HepG2 (cell line): ENCODE measurements around the gene NAT14. TPM values are rescaled to one million over a fixed set of nuclear protein-coding genes. Genes with fewer than 3 reads are reported as not detected.

Source experiments
- ATAC-seq: fragments of 200-7000 bp; cut with Tn5 transposase; 3 replicates; pipeline ENCODE4 v1.9.1; 2020; ENCODE audit warnings: mild to moderate bottlenecking, moderate library complexity
- BruUV-seq: library from RNA; stranded (reverse); fragments of 400-500 nt; replicated peaks from 2 replicates; lab custom pipeline; 2021; lab: Mats Ljungman, UMichigan
- CTCF ChIA-PET: fragments of 300-600 bp; formaldehyde crosslinking; extraction: SDS; loops from one replicate; lab custom pipeline; 2021; ENCODE audit warnings: low total read pairs, inconsistent platforms, low intra/inter-chr PET ratio; lab: Yijun Ruan, JAX
- POLR2A ChIA-PET: fragments of 350-600 bp; sonication (Branson Sonifier 250); formaldehyde crosslinking; loops from one replicate; lab custom pipeline; 2020; ENCODE audit warnings: antibody characterized with exemption, inconsistent platforms; lab: Yijun Ruan, JAX
- DNase-seq: peaks from one replicate; pipeline ENCODE4 v3.0.0-alpha.2; 2015; ENCODE audit warnings: low spot score
- FAIRE-seq: peaks from 3 replicates; lab custom pipeline; 2011; peaks lifted over from hg19 to GRCh38; lab: Jason Lieb, UNC
- H2AFZ ChIP-seq: one replicate; pipeline ENCODE4 v1.6.1; 2011; ENCODE audit warnings: low read length, inconsistent platforms
- H3K27ac ChIP-seq: fragments of 300-600 bp; 3 replicates; pipeline ENCODE4 v1.8.0; 2011; ENCODE audit warnings: mixed run types, mild to moderate bottlenecking, mixed read lengths, low read length, inconsistent platforms; ENCODE audit not compliant: insufficient read depth; ENCODE audit errors: extremely low read length
- H3K27me3 ChIP-seq, 2 experiments: fragments of 200-600 bp in 1 of 2; 2 replicates in 1 of 2; 3 replicates in 1 of 2; pipeline versions ENCODE4 v1.6.0 to v1.8.0; 2011; ENCODE audit warnings: low read length in 2 of 2, mild to moderate bottlenecking in 2 of 2, moderate library complexity in 2 of 2, inconsistent platforms in 1 of 2; ENCODE audit not compliant: insufficient read depth in 2 of 2, control insufficient read depth in 1 of 2
- H3K36me3 ChIP-seq, 2 experiments: fragments of 200-600 bp in 1 of 2; replicated peaks in 1 of 2; 2 replicates in 1 of 2; 3 replicates in 1 of 2; pipeline versions ENCODE4 v1.5.1 to v1.8.0; 2011; ENCODE audit warnings: low read length in 2 of 2, inconsistent platforms in 1 of 2; ENCODE audit not compliant: insufficient read depth in 2 of 2, control insufficient read depth in 1 of 2
- H3K4me1 ChIP-seq: 2 replicates; pipeline ENCODE4 v1.5.1; 2012; ENCODE audit warnings: low read length, inconsistent platforms; ENCODE audit not compliant: insufficient read depth
- H3K4me2 ChIP-seq: 2 replicates; pipeline ENCODE4 v1.6.0; 2011; ENCODE audit warnings: low read depth, low read length, inconsistent platforms
- H3K4me3 ChIP-seq, 3 experiments: fragments of 200-600 bp in 1 of 3; sonication (generic), shearing (Covaris generic) in 1 of 3; replicated peaks in 1 of 3; 2 replicates each; pipeline ENCODE4 v1.5.1; 2011 to 2016; ENCODE audit warnings: low read length in 3 of 3, inconsistent platforms in 2 of 3, low read depth in 2 of 3, mild to moderate bottlenecking in 2 of 3, control low read depth in 1 of 3, mixed read lengths in 1 of 3; ENCODE audit not compliant: insufficient read depth in 1 of 3
- H3K79me2 ChIP-seq: one replicate; pipeline ENCODE4 v1.6.1; 2011; ENCODE audit warnings: low read length, inconsistent platforms; ENCODE audit not compliant: insufficient read depth
- H3K9ac ChIP-seq: 2 replicates; pipeline ENCODE4 v1.6.0; 2011; ENCODE audit warnings: mild to moderate bottlenecking, low read depth, low read length, inconsistent platforms; ENCODE audit not compliant: insufficient read depth
- H3K9me3 ChIP-seq: 2 replicates; pipeline ENCODE4 v1.5.1; 2012; ENCODE audit warnings: mild to moderate bottlenecking, low read length
- H4K20me1 ChIP-seq: 2 replicates; pipeline ENCODE4 v1.6.0; 2011; ENCODE audit warnings: inconsistent platforms, mild to moderate bottlenecking, low read length, moderate library complexity; ENCODE audit not compliant: insufficient read depth
- ARNTL ChIP-seq: sonication (generic); formaldehyde crosslinking; IDR thresholded peaks from 2 replicates; pipeline ENCODE4 v1.4.0; 2020; ENCODE audit warnings: mild to moderate bottlenecking, missing genetic modification reagents
- MLLT10 ChIP-seq: sonication (generic); formaldehyde crosslinking; IDR thresholded peaks from 2 replicates; pipeline ENCODE4 v1.4.0; 2020; ENCODE audit warnings: missing genetic modification reagents
- MZF1 ChIP-seq: sonication (generic); formaldehyde crosslinking; IDR thresholded peaks from 2 replicates; pipeline ENCODE4 v1.8.1; 2023; ENCODE audit warnings: mild to moderate bottlenecking, missing genetic modification reagents, borderline replicate concordance
- SETDB1 ChIP-seq: sonication (generic); formaldehyde crosslinking; IDR thresholded peaks from 2 replicates; pipeline ENCODE4 v1.5.1; 2020; ENCODE audit warnings: missing genetic modification reagents, mild to moderate bottlenecking, borderline replicate concordance
- ZFP36L1 ChIP-seq: sonication (generic); formaldehyde crosslinking; IDR thresholded peaks from 2 replicates; pipeline ENCODE4 v1.8.0; 2022; ENCODE audit warnings: mild to moderate bottlenecking, missing genetic modification reagents, moderate library complexity
- ZNF44 ChIP-seq: sonication (generic); formaldehyde crosslinking; IDR thresholded peaks from 2 replicates; pipeline ENCODE4 v1.5.1; 2020; ENCODE audit warnings: mild to moderate bottlenecking, missing genetic modification reagents
- ZNF510 ChIP-seq: sonication (generic); formaldehyde crosslinking; IDR thresholded peaks from 2 replicates; pipeline ENCODE4 v1.4.0; 2020; ENCODE audit warnings: low read depth, mild to moderate bottlenecking, missing genetic modification reagents
- ZNF564 ChIP-seq: sonication (generic); formaldehyde crosslinking; IDR thresholded peaks from 2 replicates; pipeline ENCODE4 v1.8.1; 2023; ENCODE audit warnings: mild to moderate bottlenecking, missing genetic modification reagents
- ZNF720 ChIP-seq: sonication (generic); formaldehyde crosslinking; IDR thresholded peaks from 2 replicates; pipeline ENCODE4 v1.4.0; 2020; ENCODE audit warnings: missing genetic modification reagents
- WGBS: methylation state at CpG from one replicate; pipeline ENCODE4 v1.1.6; 2017; ENCODE audit warnings: low lambda C conversion rate; 5-methylcytosine and 5-hydroxymethylcytosine counted together
- in situ Hi-C: cut with HindIII; loops from 2 replicates; pipeline ENCODE4 v1.10.0; 2017; ENCODE audit warnings: low pct_unique_long_range_greater_than_20kb; ENCODE audit not compliant: extremely low pct_ligation_motif_present
- intact Hi-C: fragments of 100-400 bp; cut with micrococcal nuclease; formaldehyde crosslinking; loops from one replicate; pipeline ENCODE4 v1.10.0; 2022; ENCODE audit not compliant: unreplicated experiment
- polyA plus RNA-seq, 8 experiments: library from polyadenylated mRNA; depleted of rRNA in 3 of 8; stranded (reverse) in 7 of 8; unstranded in 1 of 8; fragments of >200 nt; fragmentation: Illumina TruSeq in 4 of 8; extraction: Trizol in 4 of 8; gene quantifications; 2 replicates each; pipeline versions ENCODE4 v1.2.1 to v1.2.3, GENCODE V29; 2011 to 2016; ENCODE audit warnings: low read depth in 4 of 8, missing spikeins in 1 of 8, mixed read lengths in 1 of 8; ENCODE audit not compliant: insufficient read depth in 1 of 8
- total RNA-seq, 5 experiments: library from RNA; depleted of rRNA; stranded (reverse); fragments of >200 nt; fragmentation: Illumina TruSeq; extraction: Trizol; gene quantifications; 2 replicates each; pipeline ENCODE4 v1.2.3, GENCODE V29; 2016; ENCODE audit warnings: low read depth in 1 of 5
- TF ChIP-seq, protein P1 (sequence below): sonication (generic); formaldehyde crosslinking; IDR thresholded peaks from 2 replicates; pipeline ENCODE4 v1.8.1; 2023; ENCODE audit warnings: mild to moderate bottlenecking, moderate library complexity, missing genetic modification reagents
- TF ChIP-seq, protein P2 (sequence below): sonication (generic); formaldehyde crosslinking; IDR thresholded peaks from 2 replicates; pipeline ENCODE4 v1.5.0; 2020; ENCODE audit warnings: mild to moderate bottlenecking, missing genetic modification reagents, moderate library complexity
- TF ChIP-seq, protein P3 (sequence below): sonication (generic); formaldehyde crosslinking; IDR thresholded peaks from 2 replicates; pipeline ENCODE4 v1.5.1; 2020; ENCODE audit warnings: mild to moderate bottlenecking, missing genetic modification reagents, borderline replicate concordance
- TF ChIP-seq, protein P4 (sequence below): sonication (generic); formaldehyde crosslinking; IDR thresholded peaks from 2 replicates; pipeline ENCODE4 v1.5.0; 2020; ENCODE audit warnings: missing genetic modification reagents

Gene NAT14
- total and polyA plus RNA-seq, 2 of the 13 experiments (the other 11 are each of a cell fraction or from before 2014, with no cell fraction given): 20.7 to 22.3 TPM

DNA sequence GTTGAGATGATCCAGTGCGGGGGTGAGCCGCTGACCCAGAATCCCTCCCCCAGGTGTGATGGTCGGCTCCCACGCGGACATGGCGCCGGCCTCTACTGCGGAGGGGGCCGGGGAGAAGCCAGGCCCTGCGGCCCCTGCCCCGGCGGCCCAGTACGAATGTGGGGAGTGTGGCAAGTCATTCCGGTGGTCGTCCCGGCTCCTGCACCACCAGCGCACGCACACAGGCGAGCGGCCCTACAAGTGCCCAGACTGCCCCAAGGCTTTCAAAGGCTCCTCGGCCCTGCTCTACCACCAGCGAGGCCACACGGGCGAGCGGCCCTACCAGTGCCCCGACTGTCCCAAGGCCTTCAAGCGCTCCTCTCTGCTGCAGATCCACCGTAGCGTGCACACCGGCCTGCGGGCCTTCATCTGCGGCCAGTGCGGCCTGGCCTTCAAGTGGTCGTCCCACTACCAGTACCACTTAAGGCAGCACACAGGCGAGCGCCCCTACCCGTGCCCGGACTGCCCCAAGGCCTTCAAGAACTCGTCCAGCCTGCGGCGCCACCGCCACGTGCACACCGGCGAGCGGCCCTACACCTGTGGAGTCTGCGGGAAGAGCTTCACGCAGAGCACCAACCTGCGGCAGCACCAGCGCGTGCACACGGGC is 3.7 kb upstream of the NAT14 start:
- BruUV-seq: no TSS peak
- POLR2A ChIA-PET: no interaction called here
- 96% methylated on average over 29 of the region's 52 CpGs for WGBS

More for the DNA sequence above, 3.7 kb upstream of the NAT14 start:
- Histone ChIP-seq H3K9ac (no peak overlapping the region), H3K4me3 (no peak overlapping the region), H2AFZ (no peak overlapping the region), H4K20me1 (no peaks in the 10 kb centered on the region), H3K27me3 (no peaks in the 10 kb centered on the region; a peak in 1 of 5 replicates), H3K4me2 (no peak overlapping the region), H3K4me1 (peaks cover 24% of the 10 kb centered on the region), H3K27ac (no peak overlapping the region), H3K36me3 (no peaks in the 10 kb centered on the region), H3K79me2 (peaks cover 11% of the 10 kb centered on the region), H3K9me3 (no peaks in the 10 kb centered on the region)
- TF ChIP-seq ZNF510 (CRISPR knock-in tag): no peak
- no peak for TF ChIP-seq MLLT10 (CRISPR knock-in tag)
- TF ChIP-seq, protein P1, sequence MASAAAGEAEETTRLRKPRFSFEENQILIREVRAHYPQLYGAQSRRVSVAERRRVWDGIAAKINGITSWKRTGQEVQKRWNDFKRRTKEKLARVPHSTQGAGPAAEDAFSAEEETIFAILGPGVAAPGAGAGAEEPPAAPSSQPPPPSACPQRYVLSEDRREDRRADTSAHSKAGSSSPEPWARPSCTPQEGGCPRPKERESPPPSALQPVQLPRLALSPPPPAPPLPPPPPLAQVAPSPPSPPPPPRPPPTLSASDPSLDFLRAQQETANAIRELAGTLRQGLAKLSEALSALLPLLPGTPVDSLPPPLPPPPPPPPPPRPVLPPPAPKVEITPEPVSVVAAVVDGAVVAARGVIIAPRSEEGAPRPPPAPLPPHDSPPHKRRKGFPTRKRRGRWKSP (CRISPR knock-in tag): no peak
- TF ChIP-seq, protein P2, sequence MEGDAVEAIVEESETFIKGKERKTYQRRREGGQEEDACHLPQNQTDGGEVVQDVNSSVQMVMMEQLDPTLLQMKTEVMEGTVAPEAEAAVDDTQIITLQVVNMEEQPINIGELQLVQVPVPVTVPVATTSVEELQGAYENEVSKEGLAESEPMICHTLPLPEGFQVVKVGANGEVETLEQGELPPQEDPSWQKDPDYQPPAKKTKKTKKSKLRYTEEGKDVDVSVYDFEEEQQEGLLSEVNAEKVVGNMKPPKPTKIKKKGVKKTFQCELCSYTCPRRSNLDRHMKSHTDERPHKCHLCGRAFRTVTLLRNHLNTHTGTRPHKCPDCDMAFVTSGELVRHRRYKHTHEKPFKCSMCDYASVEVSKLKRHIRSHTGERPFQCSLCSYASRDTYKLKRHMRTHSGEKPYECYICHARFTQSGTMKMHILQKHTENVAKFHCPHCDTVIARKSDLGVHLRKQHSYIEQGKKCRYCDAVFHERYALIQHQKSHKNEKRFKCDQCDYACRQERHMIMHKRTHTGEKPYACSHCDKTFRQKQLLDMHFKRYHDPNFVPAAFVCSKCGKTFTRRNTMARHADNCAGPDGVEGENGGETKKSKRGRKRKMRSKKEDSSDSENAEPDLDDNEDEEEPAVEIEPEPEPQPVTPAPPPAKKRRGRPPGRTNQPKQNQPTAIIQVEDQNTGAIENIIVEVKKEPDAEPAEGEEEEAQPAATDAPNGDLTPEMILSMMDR (CRISPR knock-in tag): no peak
- TF ChIP-seq ZNF44 (CRISPR knock-in tag): no peak
- TF ChIP-seq, protein P3, sequence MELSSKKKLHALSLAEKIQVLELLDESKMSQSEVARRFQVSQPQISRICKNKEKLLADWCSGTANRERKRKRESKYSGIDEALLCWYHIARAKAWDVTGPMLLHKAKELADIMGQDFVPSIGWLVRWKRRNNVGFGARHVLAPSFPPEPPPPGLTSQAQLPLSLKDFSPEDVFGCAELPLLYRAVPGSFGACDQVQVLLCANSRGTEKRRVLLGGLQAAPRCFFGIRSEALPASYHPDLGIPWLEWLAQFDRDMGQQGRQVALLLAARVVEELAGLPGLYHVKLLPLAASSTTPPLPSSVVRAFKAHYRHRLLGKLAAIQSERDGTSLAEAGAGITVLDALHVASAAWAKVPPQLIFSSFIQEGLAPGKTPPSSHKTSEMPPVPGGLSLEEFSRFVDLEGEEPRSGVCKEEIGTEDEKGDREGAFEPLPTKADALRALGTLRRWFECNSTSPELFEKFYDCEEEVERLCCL (CRISPR knock-in tag): no peak
- no peak for TF ChIP-seq SETDB1 (CRISPR knock-in tag)
- no peak for TF ChIP-seq ARNTL
- no peak for TF ChIP-seq ZFP36L1 (CRISPR knock-in tag)
- no peak for TF ChIP-seq ZNF564 (CRISPR knock-in tag)
- TF ChIP-seq, protein P4, sequence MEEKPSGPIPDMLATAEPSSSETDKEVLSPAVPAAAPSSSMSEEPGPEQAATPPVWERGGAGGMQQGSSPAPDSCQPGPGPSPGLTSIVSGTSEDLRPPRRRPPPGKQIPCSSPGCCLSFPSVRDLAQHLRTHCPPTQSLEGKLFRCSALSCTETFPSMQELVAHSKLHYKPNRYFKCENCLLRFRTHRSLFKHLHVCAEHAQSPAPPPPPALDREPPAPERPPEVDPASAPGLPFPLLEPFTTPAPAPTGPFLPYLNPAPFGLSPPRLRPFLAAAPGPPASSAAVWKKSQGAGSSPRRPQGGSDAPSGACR (CRISPR knock-in tag): no peak
- no peak for TF ChIP-seq ZNF720 (CRISPR knock-in tag)
- no peak for TF ChIP-seq MZF1 (CRISPR knock-in tag)
- FAIRE-seq: no peak
- intact Hi-C loops (no loop called here), in situ Hi-C loops (no loop called here)
- no peak for DNase-seq
- ATAC-seq: no peak
- CTCF ChIA-PET: no interaction called here
